ENCODE data around the gene SPRY2. TPM values are rescaled to one million over a fixed set of nuclear protein-coding genes. Genes with fewer than 3 reads are reported as not detected.

The SPRY2 gene
- total RNA-seq, 1 donor = 16.0 TPM

DNA sequence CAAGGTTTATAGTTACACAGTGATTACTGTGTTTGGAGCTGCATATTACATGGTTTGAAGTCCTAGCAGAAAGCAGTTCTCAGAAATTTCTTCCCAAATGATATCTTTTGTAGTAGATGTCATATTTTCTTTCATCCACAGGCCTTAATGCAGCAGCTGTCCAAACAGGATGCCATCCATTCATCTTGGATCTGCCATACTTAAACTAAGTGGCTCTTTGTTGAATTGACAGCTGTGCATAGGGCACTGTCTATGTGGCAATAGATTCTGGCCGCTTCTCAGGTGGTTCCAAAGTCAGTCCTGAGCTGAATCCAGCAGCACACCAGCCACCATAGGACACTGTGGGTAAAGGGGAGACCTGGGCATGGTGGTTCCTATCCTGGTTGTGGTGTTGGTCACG, 41.6 kb upstream of the SPRY2 start:
- TF ChIP-seq, protein P1, sequence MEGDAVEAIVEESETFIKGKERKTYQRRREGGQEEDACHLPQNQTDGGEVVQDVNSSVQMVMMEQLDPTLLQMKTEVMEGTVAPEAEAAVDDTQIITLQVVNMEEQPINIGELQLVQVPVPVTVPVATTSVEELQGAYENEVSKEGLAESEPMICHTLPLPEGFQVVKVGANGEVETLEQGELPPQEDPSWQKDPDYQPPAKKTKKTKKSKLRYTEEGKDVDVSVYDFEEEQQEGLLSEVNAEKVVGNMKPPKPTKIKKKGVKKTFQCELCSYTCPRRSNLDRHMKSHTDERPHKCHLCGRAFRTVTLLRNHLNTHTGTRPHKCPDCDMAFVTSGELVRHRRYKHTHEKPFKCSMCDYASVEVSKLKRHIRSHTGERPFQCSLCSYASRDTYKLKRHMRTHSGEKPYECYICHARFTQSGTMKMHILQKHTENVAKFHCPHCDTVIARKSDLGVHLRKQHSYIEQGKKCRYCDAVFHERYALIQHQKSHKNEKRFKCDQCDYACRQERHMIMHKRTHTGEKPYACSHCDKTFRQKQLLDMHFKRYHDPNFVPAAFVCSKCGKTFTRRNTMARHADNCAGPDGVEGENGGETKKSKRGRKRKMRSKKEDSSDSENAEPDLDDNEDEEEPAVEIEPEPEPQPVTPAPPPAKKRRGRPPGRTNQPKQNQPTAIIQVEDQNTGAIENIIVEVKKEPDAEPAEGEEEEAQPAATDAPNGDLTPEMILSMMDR (IDR thresholded peaks at IDR 0.05; ENCODE audit: insufficient read depth, low read depth, low read length) = no peak
- no peak for DNase-seq (ENCODE audit: low read depth)
- H3K4me3 ChIP-seq (ENCODE audit: low read depth, low read length) = no peak overlapping the region

DNA sequence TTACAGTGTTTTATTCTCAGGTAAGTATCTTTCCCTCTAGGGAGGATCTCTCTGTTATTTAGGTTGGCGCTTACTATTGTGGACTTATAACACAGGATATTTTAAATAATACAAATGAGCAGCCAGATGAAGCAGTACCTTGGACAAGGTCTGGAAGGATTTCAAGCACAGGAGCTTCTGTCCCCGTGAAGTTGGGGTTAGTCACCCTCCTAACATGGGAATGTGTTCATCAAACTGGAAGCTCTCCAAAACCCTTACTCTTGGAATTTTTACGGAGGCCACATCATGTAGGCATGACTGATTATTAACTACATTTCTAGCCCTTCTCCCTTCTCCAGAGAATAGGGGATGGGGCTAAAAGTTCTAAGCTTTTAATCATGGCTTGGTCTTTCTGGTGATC, 38.3 kb upstream of the SPRY2 start:
- no peak overlapping the region for H3K4me3 ChIP-seq (ENCODE audit: low read depth, low read length)
- TF ChIP-seq, protein P1 (IDR thresholded peaks at IDR 0.05; ENCODE audit: insufficient read depth, low read depth, low read length) = no peak
- peak; percentile 13 for DNase-seq (ENCODE audit: low read depth)

DNA sequence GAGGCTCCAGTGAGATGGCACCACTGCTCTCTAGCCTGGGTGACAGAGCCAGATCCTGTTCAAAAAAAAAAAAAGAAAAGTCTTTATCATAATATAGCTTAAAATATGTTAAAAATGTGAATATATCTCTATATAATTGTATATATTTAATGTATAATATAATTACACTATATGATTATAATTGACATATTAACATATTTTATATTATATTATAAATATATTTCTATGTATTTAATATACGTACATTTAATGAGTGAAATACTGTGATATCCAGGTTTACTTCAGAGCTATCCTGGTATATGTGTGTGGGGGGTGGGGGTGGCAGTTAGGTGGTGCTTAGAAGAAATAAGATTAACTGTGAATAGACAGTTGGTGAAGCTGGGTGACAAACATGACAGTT, 35.6 kb upstream of the SPRY2 start:
- TF ChIP-seq, protein P1 (IDR thresholded peaks at IDR 0.05; ENCODE audit: insufficient read depth, low read depth, low read length) = no peak
- no peak for DNase-seq (ENCODE audit: low read depth)
- H3K4me3 ChIP-seq (ENCODE audit: low read depth, low read length) = no peak overlapping the region

DNA sequence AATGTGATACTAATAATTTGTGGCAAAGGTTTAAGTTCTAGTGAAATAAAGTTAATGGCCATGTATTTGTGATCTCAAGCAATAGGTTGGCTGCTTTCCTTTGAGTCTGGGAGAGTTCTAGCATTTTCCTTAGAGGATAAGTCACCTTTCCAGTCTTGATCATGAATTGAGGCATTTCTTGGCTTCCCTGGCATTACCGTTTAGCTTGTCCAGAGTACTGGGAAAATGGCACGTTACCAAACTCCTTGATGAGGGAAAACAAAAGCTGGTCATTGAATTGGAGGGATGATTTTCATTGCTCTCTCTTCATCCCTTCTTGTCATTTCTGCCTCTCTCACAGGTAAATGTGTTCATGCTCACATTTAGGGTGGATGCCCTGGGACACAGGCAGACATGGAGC, 34.0 kb upstream of the SPRY2 start:
- no peak for DNase-seq (ENCODE audit: low read depth)
- H3K4me3 ChIP-seq (ENCODE audit: low read depth, low read length) = no peak overlapping the region
- TF ChIP-seq, protein P1 (IDR thresholded peaks at IDR 0.05; ENCODE audit: insufficient read depth, low read depth, low read length) = no peak

DNA sequence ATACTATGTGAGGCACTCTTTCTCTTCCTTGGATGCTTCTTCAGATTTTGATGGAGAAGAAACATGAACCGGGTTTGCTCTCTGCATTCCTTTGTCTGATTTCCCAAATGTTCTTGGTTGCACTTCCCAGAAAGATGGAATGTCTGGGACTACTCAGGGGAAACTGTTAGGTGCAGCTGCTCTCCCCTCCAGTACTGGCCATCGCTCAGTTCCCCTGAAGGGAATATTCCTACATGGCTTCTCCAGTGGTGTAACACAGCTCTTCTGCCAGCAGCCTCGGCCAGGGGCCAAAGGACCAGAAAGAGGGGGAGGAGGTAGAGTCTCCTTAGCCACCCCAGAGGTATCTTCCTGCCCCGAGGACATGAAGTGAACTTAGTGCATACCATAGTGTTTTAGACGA, 33.5 kb upstream of the SPRY2 start:
- no peak overlapping the region for H3K4me3 ChIP-seq (ENCODE audit: low read depth, low read length)
- DNase-seq (ENCODE audit: low read depth) = no peak
- TF ChIP-seq, protein P1 (IDR thresholded peaks at IDR 0.05; ENCODE audit: insufficient read depth, low read depth, low read length) = no peak

DNA sequence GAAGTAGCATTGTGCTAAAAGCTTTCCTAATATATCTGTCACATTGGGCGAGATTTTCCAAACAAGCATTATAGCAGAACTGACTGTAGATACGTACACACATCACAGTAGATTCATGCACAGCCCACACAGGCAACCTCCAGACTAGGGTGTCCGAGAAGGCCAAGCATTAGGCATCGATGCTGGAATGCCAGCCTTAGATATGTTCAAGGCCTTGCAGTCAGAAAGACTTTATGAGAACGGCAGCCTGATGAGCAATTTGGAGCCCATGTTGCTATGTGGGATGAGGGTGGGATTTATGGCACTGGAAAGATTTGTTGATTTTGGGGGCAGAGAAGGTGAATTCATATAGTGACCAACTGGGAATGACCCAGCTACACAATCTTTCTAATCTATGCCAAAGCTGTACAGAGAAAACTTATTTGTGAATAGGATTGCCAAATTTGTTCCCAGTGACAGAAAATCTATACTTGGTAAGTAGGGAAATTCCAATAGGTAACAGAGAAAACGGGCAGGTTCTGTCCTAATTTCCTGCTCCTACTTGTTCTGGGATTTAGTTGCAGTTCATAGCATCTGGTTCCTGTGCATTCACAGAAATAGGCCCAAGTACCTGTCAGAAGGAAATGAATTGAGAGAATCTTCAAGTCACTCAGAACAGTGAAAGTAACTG, 31.0 kb upstream of the SPRY2 start:
- H3K4me3 ChIP-seq (ENCODE audit: low read depth, low read length) = no peak overlapping the region
- DNase-seq (ENCODE audit: low read depth) = no peak
- TF ChIP-seq, protein P1 (IDR thresholded peaks at IDR 0.05; ENCODE audit: insufficient read depth, low read depth, low read length) = no peak

DNA sequence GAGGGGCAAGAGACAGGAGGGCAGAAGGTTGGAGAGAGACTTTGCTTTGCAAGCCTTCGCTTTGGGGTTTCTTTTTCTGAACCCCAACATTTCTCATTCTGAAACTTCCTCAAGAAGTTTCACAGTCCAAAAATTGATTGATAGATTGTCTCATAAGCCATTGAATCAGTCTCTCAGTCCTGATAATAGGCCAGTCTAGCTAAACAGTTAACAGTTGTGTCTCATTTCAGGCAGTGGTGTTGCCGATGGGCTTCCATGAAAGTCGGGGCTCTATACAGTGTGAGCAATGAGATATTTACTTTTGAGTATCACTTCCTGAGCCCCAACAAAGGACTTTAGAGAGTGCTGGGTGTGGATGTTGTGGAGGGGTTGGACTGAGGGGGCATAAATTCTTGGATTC, 26.5 kb upstream of the SPRY2 start:
- TF ChIP-seq, protein P1 (IDR thresholded peaks at IDR 0.05; ENCODE audit: insufficient read depth, low read depth, low read length) = no peak
- no peak overlapping the region for H3K4me3 ChIP-seq (ENCODE audit: low read depth, low read length)
- no peak for DNase-seq (ENCODE audit: low read depth)
